Kidney epithelial cell (primary cell): ENCODE measurements around the gene HINT2. TPM values are rescaled to one million over a fixed set of nuclear protein-coding genes. Genes with fewer than 3 reads are reported as not detected.

Experiments
- DNase-seq: peaks from one replicate; pipeline ENCODE4 v3.0.0-alpha.2; 2010; ENCODE audit warnings: low read depth
- H3K27me3 ChIP-seq: 2 replicates; pipeline ENCODE4 v1.6.0; 2011; ENCODE audit warnings: low read length; ENCODE audit not compliant: control insufficient read depth, insufficient read depth
- H3K36me3 ChIP-seq: 2 replicates; pipeline ENCODE4 v1.5.1; 2011; ENCODE audit warnings: low read length; ENCODE audit not compliant: control insufficient read depth, insufficient read depth
- H3K4me3 ChIP-seq: 2 replicates; pipeline ENCODE4 v1.5.1; 2011; ENCODE audit warnings: low read depth, mild to moderate bottlenecking, control low read depth, low read length
- CTCF ChIP-seq: IDR thresholded peaks from 2 replicates; pipeline ENCODE4 v1.5.1; 2011; ENCODE audit warnings: mild to moderate bottlenecking, moderate library complexity, low read length, control low read depth, inconsistent platforms; ENCODE audit not compliant: insufficient read depth, poor library complexity, severe bottlenecking
- total RNA-seq: library from RNA; depleted of rRNA; stranded (reverse); fragments of >200 nt; gene quantifications from 2 replicates; pipeline ENCODE4 v1.2.3, GENCODE V29; 2015

The HINT2 gene
- total RNA-seq, 1 donor from 2014 or later, result 54.9 TPM

- no peak for DNase-seq
- H3K27me3 ChIP-seq, result no peaks in the 10 kb centered on the region
- H3K36me3 ChIP-seq, result no peaks in the 10 kb centered on the region
- no peak for TF ChIP-seq CTCF
- no peak overlapping the region for H3K4me3 ChIP-seq
These were observed 8.7 kb downstream of the HINT2 start for GRCh38 chr9:35806101-35806500.

- Histone ChIP-seq H3K4me3 (no peak overlapping the region), H3K36me3 (no peaks in the 10 kb centered on the region), H3K27me3 (no peaks in the 10 kb centered on the region)
- no peak for DNase-seq
- no peak for TF ChIP-seq CTCF
These were observed 13.3 kb downstream of the HINT2 start for GRCh38 chr9:35801328-35802128.

GRCh38 chr9:35800530-35800929, 14.3 kb downstream of the HINT2 start:
- no peak overlapping the region for H3K4me3 ChIP-seq
- no peak for TF ChIP-seq CTCF
- DNase-seq, result no peak
- no peaks in the 10 kb centered on the region for H3K36me3 ChIP-seq
- H3K27me3 ChIP-seq, result no peaks in the 10 kb centered on the region

- DNase-seq, result peak; percentile 88
- TF ChIP-seq CTCF, result no peak
- H3K27me3 ChIP-seq, result no peaks in the 10 kb centered on the region
- no peaks in the 10 kb centered on the region for H3K36me3 ChIP-seq
- no peak overlapping the region for H3K4me3 ChIP-seq
These were observed 16.0 kb downstream of the HINT2 start for GRCh38 chr9:35798658-35799374.

GRCh38 chr9:35797311-35798109, 17.3 kb downstream of the HINT2 start:
- no peaks in the 10 kb centered on the region for H3K36me3 ChIP-seq
- no peaks in the 10 kb centered on the region for H3K27me3 ChIP-seq
- no peak for DNase-seq
- no peak for TF ChIP-seq CTCF
- no peak overlapping the region for H3K4me3 ChIP-seq
